Body of pancreas (tissue), 4 donors: ENCODE data around the gene MCF2L2. TPM values are rescaled to one million over a fixed set of nuclear protein-coding genes. Genes with fewer than 3 reads are reported as not detected.

ENCODE experiments used
- ATAC-seq: fragments of 150-250 bp; one replicate; pipeline ENCODE4 v1.9.1; 2016
- DNase-seq, 4 donors: peaks; one replicate each; pipeline ENCODE4 v3.0.0-alpha.2; 2019
- H3K27ac ChIP-seq, 4 donors: fragments of 200-600 bp; sonication (generic); 1 replicate in 3 of 4; 2 replicates in 1 of 4; pipeline versions ENCODE4 v1.5.1 to v1.6.1; 2016 to 2019; ENCODE audit warnings: mild to moderate bottlenecking in 1 of 4, mixed read lengths in 1 of 4, moderate library complexity in 1 of 4
- H3K27me3 ChIP-seq, 2 donors: fragments of 200-600 bp; sonication (generic); one replicate each; pipeline ENCODE4 v1.6.0; 2016; ENCODE audit warnings: mild to moderate bottlenecking in 1 of 2
- H3K36me3 ChIP-seq, 2 donors: fragments of 200-600 bp; sonication (generic); replicated peaks in 1 of 2; 2 replicates each; pipeline ENCODE4 v1.5.1; 2016; ENCODE audit warnings: low read depth in 2 of 2; ENCODE audit not compliant: insufficient read depth in 1 of 2
- H3K4me1 ChIP-seq: fragments of 200-600 bp; sonication (generic); one replicate; pipeline ENCODE4 v1.6.0; 2016
- H3K4me3 ChIP-seq, 2 donors: fragments of 200-600 bp; sonication (generic); 1 replicate in 1 of 2; 2 replicates in 1 of 2; pipeline ENCODE4 v1.5.1; 2016 to 2019
- H3K9me3 ChIP-seq, 3 donors: fragments of 200-600 bp; sonication (generic); 1 replicate in 2 of 3; 2 replicates in 1 of 3; pipeline ENCODE4 v1.5.1; 2016
- CTCF ChIP-seq, 7 experiments: fragments of 450-650 bp in 4 of 7; fragments of 200-600 bp in 3 of 7; sonication (generic) in 3 of 7; IDR thresholded peaks; one replicate each; pipeline ENCODE4 v1.5.1; 2016 to 2019; ENCODE audit warnings: antibody characterized with exemption in 7 of 7
- POLR2A ChIP-seq, 3 donors: fragments of 450-650 bp; IDR thresholded peaks; one replicate each; pipeline ENCODE4 v1.6.1; 2016; ENCODE audit warnings: antibody characterized with exemption in 3 of 3, mild to moderate bottlenecking in 2 of 3
- WGBS, 2 donors: methylation state at CpG; one replicate each; pipeline ENCODE4 v1.1.5; 2017; 5-methylcytosine and 5-hydroxymethylcytosine counted together
- intact Hi-C: fragments of 100-400 bp; cut with DNase I; formaldehyde crosslinking; loops from one replicate; pipeline ENCODE4 v1.15.1; 2023
- total RNA-seq, 2 donors: library from RNA; depleted of rRNA; stranded (reverse); fragments of >200 nt; gene quantifications; one replicate each; pipeline ENCODE4 v1.1.0, GENCODE V29; 2016

Gene MCF2L2
- total RNA-seq, 2 donors from 2014 or later, result 0.26 TPM; not detected in 1

GRCh38 chr3:183324083-183324482, 104.3 kb downstream of the MCF2L2 start:
- Histone ChIP-seq H3K27me3 (no peaks in the 10 kb centered on the region), H3K36me3 (no peaks in the 10 kb centered on the region), H3K27ac (no peak overlapping the region), H3K9me3 (no peaks in the 10 kb centered on the region), H3K4me1 (peaks cover 5% of the 10 kb centered on the region), H3K4me3 (no peak overlapping the region)
- ATAC-seq (no peak), DNase-seq (no peak)
- whole genome bisulfite sequencing, 2 donors, result 92 to 99% methylated on average over 5 of the region's 5 CpGs
- intact Hi-C loops, result no loop called here
- TF ChIP-seq POLR2A (IDR thresholded peaks at IDR 0.05), result no peak
- no peak for TF ChIP-seq CTCF (IDR thresholded peaks at IDR 0.05)

GRCh38 chr3:183319371-183319770, 109.0 kb downstream of the MCF2L2 start:
- no peaks in the 10 kb centered on the region for H3K4me1 ChIP-seq
- intact Hi-C loops, result no loop called here
- H3K36me3 ChIP-seq, result no peaks in the 10 kb centered on the region
- no peaks in the 10 kb centered on the region for H3K27me3 ChIP-seq
- TF ChIP-seq POLR2A (IDR thresholded peaks at IDR 0.05), result no peak
- TF ChIP-seq CTCF (IDR thresholded peaks at IDR 0.05), result no peak
- no peak overlapping the region for H3K27ac ChIP-seq
- DNase-seq (no peak), ATAC-seq (no peak)
- H3K9me3 ChIP-seq, result no peaks in the 10 kb centered on the region
- no peak overlapping the region for H3K4me3 ChIP-seq

- no peaks in the 10 kb centered on the region for H3K36me3 ChIP-seq
- H3K4me3 ChIP-seq, result no peak overlapping the region
- no peaks in the 10 kb centered on the region for H3K4me1 ChIP-seq
- WGBS, 2 donors, result 77 to 83% methylated on average over 5 of the region's 5 CpGs
- DNase-seq, result no peak
- intact Hi-C loops, result no loop called here
- ATAC-seq, result no peak
- no peaks in the 10 kb centered on the region for H3K27me3 ChIP-seq
- no peaks in the 10 kb centered on the region for H3K9me3 ChIP-seq
- no peak overlapping the region for H3K27ac ChIP-seq
- TF ChIP-seq CTCF (IDR thresholded peaks at IDR 0.05) (no peak), POLR2A (IDR thresholded peaks at IDR 0.05) (no peak)
Observed at GRCh38 chr3:183318877-183319276, 109.5 kb downstream of the MCF2L2 start.

- ATAC-seq (no peak), DNase-seq (no peak)
- Histone ChIP-seq H3K27me3 (no peaks in the 10 kb centered on the region), H3K4me3 (no peak overlapping the region), H3K4me1 (no peaks in the 10 kb centered on the region), H3K27ac (no peak overlapping the region), H3K9me3 (no peaks in the 10 kb centered on the region), H3K36me3 (no peaks in the 10 kb centered on the region)
- WGBS, 2 donors, result 68 to 69% methylated on average over 7 to 10 of the region's 10 CpGs
- no peak for TF ChIP-seq CTCF (IDR thresholded peaks at IDR 0.05)
- TF ChIP-seq POLR2A (IDR thresholded peaks at IDR 0.05), result no peak
- intact Hi-C loops, result no loop called here
Observed at GRCh38 chr3:183317886-183318865, 110.2 kb downstream of the MCF2L2 start.

- 79% methylated on average over 8 of the region's 8 CpGs for WGBS, 2 donors
- Histone ChIP-seq H3K4me1 (no peaks in the 10 kb centered on the region), H3K27ac (no peak overlapping the region), H3K36me3 (no peaks in the 10 kb centered on the region), H3K9me3 (no peaks in the 10 kb centered on the region), H3K27me3 (no peaks in the 10 kb centered on the region), H3K4me3 (no peak overlapping the region)
- DNase-seq (no peak), ATAC-seq (no peak)
- intact Hi-C loops, result no loop called here
- TF ChIP-seq CTCF (IDR thresholded peaks at IDR 0.05), result no peak
- TF ChIP-seq POLR2A (IDR thresholded peaks at IDR 0.05), result no peak
Observed at GRCh38 chr3:183317271-183317670, 111.1 kb downstream of the MCF2L2 start.
